HFF-Myc (cell line): ENCODE measurements around the gene KCNJ4.

Experiments used
- DNase-seq: peaks from one replicate; pipeline ENCODE4 v3.0.0-alpha.2; 2011; ENCODE audit warnings: low read depth; ENCODE audit errors: extremely low read depth
- H3K4me3 ChIP-seq: replicated peaks from 2 replicates; pipeline ENCODE4 v1.5.1; 2011; ENCODE audit warnings: low read depth, mild to moderate bottlenecking, control low read depth, low read length
- TF ChIP-seq, protein P1 (sequence below): IDR thresholded peaks from 2 replicates; pipeline ENCODE4 v1.5.1; 2012; ENCODE audit warnings: mild to moderate bottlenecking, low read depth, low read length, control low read depth; ENCODE audit errors: missing control alignments

KCNJ4 gene

GRCh38 chr22:38431266-38432010 is 23.6 kb downstream of the KCNJ4 start:
- H3K4me3 ChIP-seq: no peak overlapping the region
- TF ChIP-seq, protein P1, sequence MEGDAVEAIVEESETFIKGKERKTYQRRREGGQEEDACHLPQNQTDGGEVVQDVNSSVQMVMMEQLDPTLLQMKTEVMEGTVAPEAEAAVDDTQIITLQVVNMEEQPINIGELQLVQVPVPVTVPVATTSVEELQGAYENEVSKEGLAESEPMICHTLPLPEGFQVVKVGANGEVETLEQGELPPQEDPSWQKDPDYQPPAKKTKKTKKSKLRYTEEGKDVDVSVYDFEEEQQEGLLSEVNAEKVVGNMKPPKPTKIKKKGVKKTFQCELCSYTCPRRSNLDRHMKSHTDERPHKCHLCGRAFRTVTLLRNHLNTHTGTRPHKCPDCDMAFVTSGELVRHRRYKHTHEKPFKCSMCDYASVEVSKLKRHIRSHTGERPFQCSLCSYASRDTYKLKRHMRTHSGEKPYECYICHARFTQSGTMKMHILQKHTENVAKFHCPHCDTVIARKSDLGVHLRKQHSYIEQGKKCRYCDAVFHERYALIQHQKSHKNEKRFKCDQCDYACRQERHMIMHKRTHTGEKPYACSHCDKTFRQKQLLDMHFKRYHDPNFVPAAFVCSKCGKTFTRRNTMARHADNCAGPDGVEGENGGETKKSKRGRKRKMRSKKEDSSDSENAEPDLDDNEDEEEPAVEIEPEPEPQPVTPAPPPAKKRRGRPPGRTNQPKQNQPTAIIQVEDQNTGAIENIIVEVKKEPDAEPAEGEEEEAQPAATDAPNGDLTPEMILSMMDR: no peak
- no peak for DNase-seq

- TF ChIP-seq, protein P1: no peak
- H3K4me3 ChIP-seq: no peak overlapping the region
- no peak for DNase-seq
These were observed 25.4 kb downstream of the KCNJ4 start for GRCh38 chr22:38429499-38430068.

DNA sequence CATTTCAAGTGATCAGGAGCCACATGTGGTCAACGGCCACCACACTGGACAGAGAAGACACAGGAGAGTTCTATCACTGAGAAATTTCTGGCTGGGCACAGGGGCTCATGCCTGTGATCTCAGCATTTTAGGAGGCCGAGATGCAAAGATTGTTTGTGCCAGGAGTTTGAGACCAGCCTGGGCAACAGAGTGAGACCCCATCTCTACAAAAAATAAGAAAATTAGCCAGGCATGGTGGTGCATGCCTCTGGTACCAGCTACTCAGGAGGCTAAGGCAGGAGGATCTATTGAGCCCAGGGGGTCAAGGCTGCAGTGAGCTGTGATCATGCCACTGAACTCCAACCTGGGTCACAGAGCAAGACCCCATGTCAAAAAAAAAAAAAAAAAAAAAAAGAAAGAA is 26.3 kb downstream of the KCNJ4 start:
- H3K4me3 ChIP-seq: no peak overlapping the region
- no peak for DNase-seq

DNA sequence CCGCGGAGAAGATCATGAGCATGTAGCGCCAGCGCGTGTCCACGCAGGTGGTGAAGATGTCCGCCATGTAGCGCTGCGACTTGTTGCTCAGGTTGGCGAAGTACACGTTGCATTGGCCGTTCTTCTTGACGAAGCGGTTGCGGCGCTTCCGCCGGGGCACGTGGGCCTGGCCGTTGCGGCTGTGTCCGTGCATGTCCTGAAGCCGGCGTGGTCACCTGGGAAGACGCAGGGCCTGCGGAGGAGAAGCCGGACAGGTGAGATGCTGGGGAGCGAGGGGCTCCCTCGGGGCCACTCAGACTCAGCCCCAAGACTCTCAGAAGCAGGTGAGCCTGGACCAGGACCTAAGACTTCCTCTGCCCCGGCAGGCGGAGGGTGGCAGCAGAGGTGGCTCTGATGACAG is 27.1 kb downstream of the KCNJ4 start:
- H3K4me3 ChIP-seq: no peak overlapping the region
- TF ChIP-seq, protein P1: no peak
- DNase-seq: no peak

More for the DNA sequence above, 26.3 kb downstream of the KCNJ4 start:
- TF ChIP-seq, protein P1: no peak

- TF ChIP-seq, protein P1: no peak
- H3K4me3 ChIP-seq: no peak overlapping the region
- no peak for DNase-seq
These were observed 27.5 kb downstream of the KCNJ4 start for GRCh38 chr22:38427465-38427864.

DNA sequence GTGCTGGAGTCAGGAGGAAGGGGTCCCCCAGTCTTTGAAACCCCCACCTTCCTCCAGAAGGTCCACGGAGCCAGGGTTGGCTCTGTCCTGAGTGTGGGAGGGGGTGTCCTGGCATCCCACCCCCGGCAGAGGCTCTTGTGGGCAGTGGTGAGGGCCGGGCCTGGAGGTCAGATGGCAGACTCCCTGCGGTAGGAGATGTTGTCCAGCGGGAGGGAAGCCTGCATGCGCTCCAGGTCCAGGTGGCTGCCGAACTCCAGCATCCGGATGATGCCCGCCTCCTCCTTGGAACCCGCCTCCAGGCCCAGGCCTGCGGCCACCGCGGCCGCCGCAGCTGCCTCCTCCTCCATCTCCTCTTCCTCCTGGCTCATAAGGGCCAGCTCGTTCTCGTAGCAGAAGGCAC is 28.4 kb downstream of the KCNJ4 start:
- no peak for DNase-seq
- TF ChIP-seq, protein P1: no peak
- no peak overlapping the region for H3K4me3 ChIP-seq
